CD4-positive, alpha-beta T cell treated with Interleukin-15 for 4 hours (primary cell): ENCODE results near the gene ZNF343.
"Not testable (repeated sequence)": the region's sequence is repeated elsewhere in the genome, so short reads cannot be mapped to it uniquely, and the experiment has no call there.

Source experiments
- DNase-seq: peaks from one replicate; pipeline ENCODE4 v3.0.0-alpha.2; 2020; ENCODE audit warnings: low spot score

Gene ZNF343

DNA sequence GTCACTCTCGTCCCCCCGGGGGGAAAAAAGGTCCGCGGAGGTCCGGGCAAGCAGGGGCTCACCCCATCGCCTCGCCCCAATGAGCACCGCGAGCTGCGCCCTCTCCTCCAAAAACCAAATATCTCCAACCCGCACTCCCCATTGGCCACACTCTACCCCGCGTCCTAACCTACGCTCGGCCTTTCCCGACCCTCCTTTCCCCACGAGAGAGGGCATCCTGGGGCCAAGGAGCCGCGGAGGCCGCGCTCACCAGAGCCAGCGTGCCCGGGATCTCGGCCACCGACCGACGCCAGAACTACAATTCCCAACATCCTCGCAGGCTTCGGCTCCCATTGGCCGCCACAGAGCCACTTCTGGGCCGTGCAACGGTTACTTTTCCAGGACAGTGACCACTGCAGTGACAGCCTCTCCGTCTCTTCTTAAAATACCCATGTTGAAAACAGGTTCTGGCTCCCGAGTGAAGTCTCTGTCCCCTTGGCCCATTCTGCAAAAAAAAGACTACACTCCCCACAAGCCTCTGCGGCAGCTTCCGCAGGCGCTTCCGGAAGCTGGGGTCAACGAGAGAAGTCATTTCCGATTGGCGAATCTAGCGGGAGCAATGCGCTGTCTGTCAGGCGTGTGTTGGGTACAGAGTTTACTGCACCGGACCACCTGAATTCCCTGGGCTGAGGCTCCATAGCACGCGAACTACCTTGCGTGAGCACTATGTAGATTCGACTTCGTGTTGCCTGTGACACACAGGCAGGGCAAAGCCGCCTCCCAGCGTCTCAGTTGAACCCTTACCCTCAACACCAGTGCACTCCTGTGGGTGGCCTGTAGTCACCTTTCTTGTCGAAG is at the start of gene ZNF343:
Gene ZNF343 (minus strand): TSS at position 285 of the 837 bp plus-strand sequence. CDS start 15,020 bp downstream, outside the sequence.
- DNase-seq = peak; percentile 76

DNA sequence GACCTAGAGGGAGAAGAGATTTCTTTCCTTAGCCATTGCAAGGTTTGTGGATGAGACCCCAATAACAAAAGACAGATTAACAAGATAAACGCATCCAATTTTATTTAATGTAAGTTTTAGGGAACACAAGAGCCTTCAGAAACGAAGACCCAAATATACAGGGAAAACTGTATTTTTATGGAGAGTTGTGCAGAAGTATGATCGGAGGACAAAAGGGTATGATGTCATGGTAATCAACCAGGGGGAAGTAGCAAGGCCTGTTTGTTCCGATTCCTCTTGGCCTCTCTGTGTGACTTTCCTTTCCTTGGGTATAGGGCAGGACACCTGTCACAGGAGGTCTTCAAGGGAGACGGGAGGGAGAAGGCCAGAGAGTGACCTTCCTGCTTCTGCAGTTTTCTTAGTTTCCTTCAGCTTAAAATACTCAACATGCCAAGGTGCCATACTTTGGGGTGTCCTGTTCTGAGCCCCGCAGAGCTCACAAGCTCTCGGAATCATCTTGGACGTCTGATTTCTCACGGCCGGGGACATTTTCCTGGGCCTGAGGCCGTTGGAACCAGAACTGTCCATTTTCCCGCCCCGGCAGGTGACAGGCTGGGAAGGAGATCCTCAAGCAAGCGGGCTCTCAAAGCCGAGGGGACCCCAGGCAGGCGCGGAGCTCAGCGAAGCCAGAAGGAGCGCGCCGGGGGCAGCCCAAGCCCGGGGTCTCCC is 49.3 kb upstream of the ZNF343 start:
- DNase-seq = no peak

DNA sequence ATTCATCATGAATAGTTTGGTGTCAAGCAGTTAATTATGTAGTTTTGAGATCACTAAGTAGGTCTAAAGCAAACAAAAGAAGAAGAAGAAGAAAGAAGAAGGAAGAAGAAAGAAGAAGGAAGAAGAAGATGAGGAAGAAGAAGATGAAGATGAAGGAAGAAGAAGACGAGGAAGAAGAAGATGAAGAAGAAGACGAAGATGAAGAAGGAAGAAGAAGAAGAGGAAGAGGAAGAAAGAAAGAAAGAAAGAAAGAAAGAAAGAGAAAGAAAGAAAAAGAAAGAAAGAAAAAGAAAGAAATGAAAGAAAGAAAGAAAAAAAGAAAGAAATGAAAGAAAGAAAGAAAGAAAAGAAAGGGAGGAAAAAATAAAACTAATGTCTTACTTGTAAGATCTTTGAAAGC is 36.9 kb upstream of the ZNF343 start:
- DNase-seq = no peak

DNA sequence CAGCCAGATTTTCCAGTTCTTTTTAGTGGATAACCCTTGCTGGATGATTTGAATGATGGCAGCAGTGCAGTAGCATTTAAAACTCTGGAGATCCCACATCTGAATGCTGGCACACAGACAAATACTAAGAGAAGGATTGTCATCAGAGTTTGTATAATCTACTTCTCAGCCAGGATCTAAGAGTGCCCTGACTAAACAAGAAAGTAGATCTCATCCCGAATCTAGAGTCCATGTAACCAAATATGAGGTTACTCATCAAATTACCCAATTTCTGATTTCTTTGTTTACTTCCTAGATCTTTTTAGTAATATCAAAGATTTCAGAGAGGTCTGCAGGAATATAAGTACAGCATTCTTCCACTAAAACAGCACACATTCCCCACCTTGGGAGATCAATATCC is 35.5 kb upstream of the ZNF343 start:
- no peak for DNase-seq

DNA sequence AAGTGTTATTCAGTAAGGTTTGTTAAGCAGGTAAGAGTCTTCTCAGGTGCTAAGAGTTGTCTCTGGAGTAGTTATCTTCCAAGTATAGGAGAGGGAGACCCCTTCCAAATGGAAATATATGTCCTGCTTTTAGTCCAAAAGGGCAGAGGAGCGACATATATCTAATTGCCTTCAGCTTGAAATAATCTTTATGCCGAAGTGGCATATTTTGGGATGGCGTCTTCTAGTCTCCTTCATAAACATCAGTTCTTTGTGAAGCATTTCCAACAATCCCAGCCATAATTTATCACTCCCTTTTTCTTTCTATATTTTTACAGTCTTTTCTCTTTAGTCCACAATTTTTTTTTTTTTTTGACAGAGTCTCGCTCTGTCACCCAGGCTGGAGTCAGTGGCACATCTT is 33.6 kb upstream of the ZNF343 start:
- no peak for DNase-seq

DNA sequence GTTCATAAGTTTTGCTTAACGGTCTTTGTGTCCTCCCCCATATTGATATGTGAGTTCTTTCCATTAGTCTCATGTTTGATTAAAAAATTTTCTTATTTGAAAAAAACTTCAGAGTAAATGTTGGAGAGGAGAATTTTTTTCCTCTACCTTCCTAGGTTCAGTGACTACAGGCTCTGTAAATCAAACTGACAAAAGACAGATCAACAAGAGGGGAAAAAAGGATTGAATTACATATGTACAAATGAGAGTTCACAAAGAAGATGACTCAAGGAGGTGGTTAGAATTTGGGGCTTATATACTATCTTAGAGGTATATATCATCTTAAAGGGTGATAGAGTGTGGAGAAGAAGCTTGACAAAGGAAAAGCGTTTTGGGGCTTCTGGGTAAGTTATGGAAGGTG is 33.2 kb upstream of the ZNF343 start:
- no peak for DNase-seq

DNA sequence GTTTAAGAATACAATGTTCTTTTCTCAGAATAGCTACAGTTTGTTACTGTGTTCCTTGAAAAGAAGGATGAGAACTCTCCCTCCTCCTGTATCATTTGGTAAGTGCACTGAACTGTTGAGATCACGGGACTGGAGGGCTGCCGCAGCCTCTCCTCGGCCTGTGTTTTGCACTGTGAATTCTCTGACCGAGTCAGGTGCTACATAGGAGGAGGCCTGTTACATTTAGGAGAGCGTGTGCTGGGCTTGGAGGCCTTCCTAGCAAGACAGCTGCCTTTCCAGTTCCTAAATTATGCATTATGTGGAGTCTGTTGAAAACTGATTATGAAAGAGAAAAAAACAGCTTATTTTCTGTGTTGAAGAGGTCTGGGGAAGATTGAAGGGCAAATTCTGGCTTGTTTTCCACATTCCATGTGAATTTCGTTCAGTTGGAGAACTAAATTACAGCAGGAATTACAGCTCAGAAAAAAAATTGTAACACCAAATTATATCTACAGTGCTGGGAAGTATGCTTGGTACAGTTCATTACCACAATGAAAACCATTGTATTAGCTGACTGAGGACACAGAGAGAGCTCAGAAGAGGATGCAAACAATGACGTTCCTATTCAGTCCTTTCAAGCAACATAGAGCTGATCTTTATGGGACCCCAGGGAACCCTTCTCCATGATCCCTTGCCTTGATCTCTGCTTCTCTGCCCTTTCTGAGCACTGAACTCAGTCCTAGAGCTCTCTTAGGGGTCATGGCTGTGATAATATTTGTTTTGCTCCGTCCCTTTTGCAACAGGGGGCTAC is 30.4 kb upstream of the ZNF343 start:
- DNase-seq = no peak

DNA sequence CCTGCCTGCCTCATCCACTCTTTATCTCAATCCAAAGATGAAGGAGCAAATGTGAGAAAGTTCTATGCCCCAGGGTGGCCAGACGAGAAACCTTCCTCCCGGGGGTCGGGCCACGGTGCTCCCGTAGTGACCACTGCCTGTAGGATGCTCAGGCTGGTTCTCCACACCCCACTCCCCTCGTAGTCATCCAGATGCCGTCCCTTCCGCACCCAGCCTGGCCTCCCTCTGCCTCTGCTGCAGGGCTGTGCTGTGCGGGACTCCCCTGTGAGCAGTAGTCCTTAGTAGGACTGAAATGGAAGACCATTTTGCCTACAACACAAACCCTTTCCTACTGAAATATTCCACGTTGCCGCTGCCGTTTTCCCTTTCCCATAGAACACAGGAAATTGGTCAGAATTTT is 29.6 kb upstream of the ZNF343 start:
- no peak for DNase-seq

DNA sequence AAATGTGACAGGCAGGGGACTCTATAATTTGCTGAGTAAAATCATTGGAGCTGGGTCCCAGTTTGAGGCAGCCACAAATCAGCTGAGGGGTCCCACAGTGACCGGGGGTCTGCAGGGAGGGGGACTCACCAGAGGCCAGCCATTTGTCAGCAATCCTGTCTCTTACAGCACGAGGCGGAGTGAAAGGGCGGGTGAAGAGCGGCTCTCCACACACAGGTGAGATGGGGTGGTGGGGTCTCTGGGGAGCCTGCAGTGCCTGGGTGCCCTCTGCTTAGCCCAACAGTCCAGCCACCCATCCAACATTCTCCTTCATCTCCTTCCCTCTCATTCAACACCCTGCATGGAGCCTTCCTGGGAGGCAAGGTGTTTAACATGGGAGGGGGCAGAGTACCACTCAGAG is 28.4 kb upstream of the ZNF343 start:
- DNase-seq = no peak

DNA sequence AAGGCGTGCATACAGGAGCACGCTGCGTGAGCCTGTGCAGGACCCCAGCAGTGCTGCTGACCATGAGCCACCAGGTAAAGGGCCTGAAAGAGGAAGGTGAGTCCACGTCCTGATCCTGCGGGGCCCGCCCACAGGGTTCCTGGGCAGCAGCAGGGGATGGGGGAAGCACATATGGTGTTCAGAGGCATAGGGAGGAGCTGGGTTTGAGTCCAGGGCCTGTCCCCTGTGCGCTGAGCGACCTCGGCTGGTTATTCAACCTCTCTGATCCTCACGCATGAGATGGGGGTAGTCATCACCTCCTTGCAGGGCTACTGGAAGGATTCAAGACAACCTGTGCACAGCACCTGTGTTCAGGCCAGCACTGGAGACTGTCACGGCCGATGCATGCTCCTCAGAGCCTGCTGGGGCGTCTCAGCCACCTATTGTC is 27.9 kb upstream of the ZNF343 start, which contains the start of gene TMC2:
Gene TMC2 (plus strand): TSS at position 14 of the 427 bp plus-strand sequence. CDS start 49 bp downstream, at position 63.
- no peak for DNase-seq

DNA sequence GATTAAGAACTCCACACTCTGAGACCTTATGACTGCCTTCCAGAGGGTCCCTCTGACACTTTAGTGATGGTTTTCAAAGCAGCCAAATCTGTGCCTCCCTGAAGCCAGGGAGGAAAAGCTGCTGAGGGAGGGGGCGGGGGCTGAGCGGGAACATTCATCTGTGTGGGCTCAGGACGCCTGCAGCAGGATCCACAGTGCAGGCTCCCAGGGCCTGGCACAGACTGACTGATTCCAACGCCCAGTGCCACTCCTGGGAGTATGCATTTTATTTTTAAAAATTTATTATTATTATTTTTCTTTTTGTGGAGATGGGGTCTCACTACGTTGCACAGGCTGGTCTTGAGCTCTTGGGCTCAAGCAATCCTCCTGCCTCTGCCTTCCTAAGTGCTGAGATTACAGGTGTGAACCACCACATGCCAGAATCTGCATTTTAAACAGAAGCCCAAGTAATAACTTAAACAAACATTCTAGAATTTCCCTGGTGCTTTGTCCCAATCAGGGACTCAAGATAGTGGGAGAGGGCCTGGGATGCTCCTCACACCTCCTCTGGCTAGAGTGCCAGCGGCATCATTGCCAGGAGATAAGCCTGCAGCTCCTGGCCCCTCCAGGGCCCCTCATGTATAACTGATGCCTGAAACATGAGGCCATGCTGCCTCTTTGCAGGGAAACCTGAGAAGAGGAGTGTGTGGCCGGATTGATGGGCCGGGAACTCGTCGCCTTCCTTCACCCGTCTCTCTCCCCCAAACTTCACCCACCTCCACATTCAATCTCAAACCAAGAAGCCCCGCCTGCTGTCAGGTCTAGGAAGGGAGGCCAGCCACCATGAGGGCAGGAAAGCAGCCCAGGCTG is 27.2 kb upstream of the ZNF343 start:
- no peak for DNase-seq

DNA sequence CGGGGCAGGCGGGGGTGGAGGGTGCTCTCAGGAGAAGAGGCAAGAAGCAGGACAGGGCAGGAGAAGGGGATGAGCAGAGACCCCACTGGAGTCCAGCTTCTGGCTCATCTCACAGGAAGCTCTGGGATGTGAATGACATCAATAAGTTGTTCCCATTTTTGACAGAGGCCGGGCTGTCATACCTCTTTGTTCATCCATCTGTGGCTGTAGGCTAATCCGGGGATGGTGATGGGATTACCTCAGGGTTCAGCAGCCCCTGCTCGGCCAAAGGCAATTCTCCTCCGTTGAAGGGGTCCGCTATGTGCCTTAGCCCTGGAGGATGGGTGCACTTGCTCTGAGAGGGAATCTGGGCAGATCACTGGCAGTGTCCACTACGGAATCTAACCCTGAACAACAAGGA is 24.4 kb upstream of the ZNF343 start:
- no peak for DNase-seq

DNA sequence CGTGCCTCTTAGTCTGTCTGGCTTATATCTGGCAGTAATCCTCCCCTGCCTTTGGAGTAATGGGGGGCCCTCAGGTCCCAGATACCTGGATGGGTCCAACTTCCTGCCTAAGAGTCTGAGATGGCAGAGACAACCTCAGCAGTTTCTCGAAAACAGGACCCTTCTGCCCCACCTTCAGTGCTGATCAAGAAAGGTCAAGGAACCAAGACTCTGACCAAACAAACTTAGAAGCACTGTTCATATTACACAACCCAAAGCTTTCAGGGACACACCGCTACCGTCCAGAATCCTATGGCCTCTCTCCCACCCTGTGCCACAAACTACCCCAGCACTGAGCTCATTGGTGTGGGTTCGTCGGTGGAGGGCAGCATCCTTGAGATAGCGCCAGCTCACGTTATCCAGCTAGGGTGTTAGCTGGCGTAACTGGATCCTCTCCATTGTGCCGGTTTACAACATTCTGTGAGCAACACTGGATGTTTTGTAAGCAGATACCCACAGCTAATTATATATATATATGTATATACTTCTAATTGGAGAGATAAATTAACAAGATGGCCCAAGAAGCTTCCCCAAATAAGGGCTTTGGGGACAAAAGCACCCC is 20.1 kb upstream of the ZNF343 start:
- DNase-seq = no peak

DNA sequence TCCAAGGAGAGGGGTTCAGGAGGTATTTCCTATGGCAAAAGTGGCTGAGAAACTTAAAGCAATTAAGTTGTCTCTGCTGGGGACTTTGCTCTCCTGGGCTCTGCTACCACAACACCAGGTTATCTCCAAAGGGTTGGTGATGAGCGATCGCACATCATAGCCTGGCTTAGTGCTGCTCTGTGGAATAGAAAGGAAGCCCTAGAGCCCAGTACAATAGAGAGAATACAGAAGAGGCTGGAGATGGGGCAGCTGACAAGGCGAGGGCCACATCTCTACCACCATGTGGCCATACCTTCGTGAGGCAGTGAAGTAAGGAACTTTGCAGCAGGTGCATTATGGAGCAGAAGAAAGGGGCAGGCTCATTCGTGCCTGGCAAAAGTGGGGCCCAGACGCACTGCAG is 19.0 kb upstream of the ZNF343 start:
- DNase-seq = no peak

DNA sequence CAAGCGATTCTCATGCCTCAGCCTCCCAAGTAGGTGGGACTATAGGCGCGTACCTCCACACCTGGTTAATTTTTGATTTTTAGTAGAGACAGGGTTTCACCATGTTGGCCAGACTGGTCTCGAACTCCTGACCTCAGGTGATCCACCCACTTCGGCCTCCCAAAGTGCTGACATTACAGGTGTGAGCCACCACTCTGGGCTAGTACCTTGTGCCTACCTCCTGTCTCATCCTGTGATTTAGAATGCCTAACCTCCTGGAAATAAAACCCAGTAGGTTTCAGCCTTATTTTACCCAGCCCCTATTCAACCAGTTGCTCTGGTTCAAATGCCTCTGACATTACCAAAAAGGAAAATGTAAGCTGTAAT is 17.5 kb upstream of the ZNF343 start:
- not testable (repeated sequence) for DNase-seq

DNA sequence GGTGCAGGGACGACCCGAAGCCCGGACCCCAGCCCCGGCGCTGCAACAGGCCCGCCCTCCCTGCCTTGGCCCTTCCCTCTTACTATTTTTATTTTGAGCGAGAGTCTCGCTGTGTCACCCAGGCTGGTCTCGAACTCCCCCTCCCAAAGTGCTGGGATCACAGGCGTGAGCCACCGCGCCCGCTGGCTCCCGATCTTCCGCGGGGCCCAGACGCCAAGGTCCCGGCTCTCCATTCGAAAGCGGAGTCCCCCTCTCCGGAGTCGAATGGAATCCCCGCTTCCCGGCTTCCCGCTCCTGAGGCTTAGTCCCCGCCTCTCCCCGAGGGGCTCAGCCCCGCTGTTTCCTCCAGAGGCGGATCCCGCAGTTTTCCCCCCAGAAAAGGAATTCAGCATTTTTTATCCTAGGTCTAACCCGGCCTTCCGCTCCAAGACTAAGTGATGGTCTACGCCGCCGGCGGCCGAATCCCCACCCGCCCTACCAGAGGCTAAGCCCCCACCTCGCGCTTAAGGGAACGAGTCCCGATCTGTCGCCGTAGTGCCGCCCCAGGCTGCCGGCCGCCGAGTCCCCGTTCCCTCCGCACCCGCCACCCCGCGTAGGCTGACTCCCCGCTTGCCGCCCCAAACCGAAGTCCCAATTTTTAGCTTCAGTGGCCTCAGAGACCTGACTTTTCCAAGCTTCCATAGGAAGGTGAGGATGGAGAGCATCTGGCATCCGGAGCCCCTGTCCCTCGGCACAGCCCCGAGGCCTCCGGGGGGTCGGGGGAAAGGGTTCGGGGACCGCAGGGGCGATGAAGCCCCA is 16.2 kb upstream of the ZNF343 start:
- peak; percentile 18 for DNase-seq

DNA sequence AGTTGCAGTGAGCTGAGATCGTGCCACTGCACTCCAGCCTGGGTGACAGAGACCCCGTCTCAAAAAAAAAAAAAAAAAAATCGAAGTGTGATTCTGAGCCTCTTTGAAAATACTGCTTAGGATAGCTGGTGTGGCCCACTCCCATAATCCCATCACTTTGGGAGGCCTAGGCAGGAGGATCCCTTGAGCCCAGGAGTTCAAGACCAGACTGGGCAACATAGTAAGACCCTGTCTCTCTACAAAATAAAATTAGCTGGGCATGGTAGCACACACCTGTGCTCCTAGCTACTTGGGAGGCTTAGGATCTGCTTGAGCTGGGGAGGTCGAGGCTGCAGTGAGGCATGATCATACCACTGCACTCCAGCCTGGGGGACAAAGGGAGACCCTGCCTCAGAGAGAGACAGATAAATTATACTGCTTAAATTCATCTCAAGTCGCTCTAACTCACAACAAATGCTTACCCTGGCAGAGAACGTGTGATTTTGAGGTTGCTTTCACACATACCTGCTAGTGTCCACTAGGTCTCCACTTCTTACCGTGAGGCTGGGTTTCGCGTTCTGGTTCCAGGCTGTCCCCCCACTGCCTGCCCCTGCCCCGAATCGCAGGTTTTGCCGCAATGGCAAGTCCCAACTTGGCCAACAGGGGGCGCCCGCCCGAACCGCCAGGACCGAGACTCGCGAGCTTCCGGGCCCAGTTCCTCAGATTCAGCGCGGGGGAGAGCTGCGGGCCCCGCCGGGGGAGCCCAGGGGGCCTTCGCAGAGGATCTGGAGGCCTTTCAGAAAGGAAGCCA is 15.4 kb upstream of the ZNF343 start:
- peak; percentile 89 for DNase-seq

DNA sequence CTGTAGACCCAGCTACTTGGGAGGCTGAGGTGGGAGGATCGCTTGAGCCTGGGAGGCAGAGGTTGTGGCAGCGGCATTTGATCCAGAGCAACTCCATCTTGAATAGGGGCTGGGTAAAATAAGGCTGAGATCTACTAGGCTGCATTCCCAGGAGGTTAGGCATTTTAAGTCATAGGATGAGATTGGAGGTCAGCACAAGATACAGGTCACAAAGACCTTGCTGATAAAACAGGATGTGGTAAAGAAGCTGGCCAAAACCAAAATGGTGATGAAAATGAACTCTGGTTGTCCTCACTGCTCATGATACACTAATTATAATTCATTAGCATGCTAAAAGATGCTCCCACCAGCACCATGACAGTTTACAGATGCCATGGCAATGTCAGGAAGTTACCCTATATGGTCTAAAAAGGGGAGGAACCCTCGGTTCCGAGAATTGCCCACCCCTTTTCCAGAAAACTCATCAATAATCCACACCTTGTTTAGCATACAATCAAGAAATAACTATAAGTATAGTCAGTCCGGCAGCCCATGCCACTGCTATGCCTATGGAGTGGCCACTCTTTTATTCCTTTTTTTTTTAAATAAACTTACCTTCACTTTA is 14.2 kb upstream of the ZNF343 start:
- not testable (repeated sequence) for DNase-seq
